SU-DHL-6 (cell line): ENCODE measurements around the gene PCSK2.

Source experiments
- H2AFZ ChIP-seq: fragments of 200-600 bp; sonication (generic); 2 replicates; pipeline ENCODE4 v1.6.1; 2014; ENCODE audit warnings: low read depth, mild to moderate bottlenecking, moderate library complexity, mixed read lengths, antibody characterized with exemption, low read length; ENCODE audit not compliant: severe bottlenecking
- H3F3A ChIP-seq: fragments of 200-600 bp; shearing (Covaris generic); 2 replicates; pipeline ENCODE4 v1.6.0; 2016; ENCODE audit warnings: antibody characterized with exemption, mild to moderate bottlenecking; ENCODE audit not compliant: insufficient read depth
- H3K27ac ChIP-seq: fragments of 200-600 bp; sonication (generic); 2 replicates; pipeline ENCODE4 v1.5.1; 2016; ENCODE audit warnings: low read depth, mild to moderate bottlenecking, low read length, moderate library complexity, mixed read lengths
- H3K27me3 ChIP-seq: fragments of 200-600 bp; sonication (generic), shearing (Covaris generic); 2 replicates; pipeline ENCODE4 v1.6.0; 2014; ENCODE audit warnings: mild to moderate bottlenecking, low read length
- H3K36me3 ChIP-seq: fragments of 200-600 bp; sonication (generic); 2 replicates; pipeline ENCODE4 v1.6.1; 2014; ENCODE audit warnings: mild to moderate bottlenecking, low read length, mixed read lengths
- H3K4me2 ChIP-seq: fragments of 300-600, 200-600 bp; shearing (Covaris generic), sonication (generic); 2 replicates; pipeline ENCODE4 v1.6.0; 2014; ENCODE audit warnings: low read length, low read depth, mild to moderate bottlenecking; ENCODE audit not compliant: poor library complexity, severe bottlenecking
- H3K4me3 ChIP-seq: fragments of 200-600 bp; sonication (generic); 2 replicates; pipeline ENCODE4 v1.5.1; 2014; ENCODE audit warnings: antibody characterized with exemption, low read length, mild to moderate bottlenecking, mixed read lengths; ENCODE audit not compliant: insufficient read depth, poor library complexity, severe bottlenecking
- H3K79me2 ChIP-seq: fragments of 200-600 bp; sonication (generic); 2 replicates; pipeline ENCODE4 v1.6.1; 2014; ENCODE audit warnings: mild to moderate bottlenecking, low read length, moderate library complexity; ENCODE audit not compliant: insufficient read depth
- H3K9ac ChIP-seq: fragments of 200-600 bp; sonication (generic); 2 replicates; pipeline ENCODE4 v1.7.0; 2014; ENCODE audit warnings: mild to moderate bottlenecking, low read length
- H3K9me2 ChIP-seq: fragments of 200-600 bp; sonication (generic); replicated peaks from 2 replicates; pipeline ENCODE4 v1.6.1; 2014; ENCODE audit warnings: low read length; ENCODE audit not compliant: insufficient read depth
- H3K9me3 ChIP-seq: fragments of 200-600 bp; sonication (generic); 2 replicates; pipeline ENCODE4 v1.6.1; 2014; ENCODE audit warnings: low read length, mixed read lengths; ENCODE audit not compliant: insufficient read depth
- H4K20me1 ChIP-seq: fragments of 200-600 bp; sonication (generic); 2 replicates; pipeline ENCODE4 v1.6.1; 2014; ENCODE audit warnings: low read depth, mild to moderate bottlenecking, antibody characterized with exemption, low read length, moderate library complexity, mixed read lengths
- CTCF ChIP-seq: fragments of 200-600 bp; sonication (generic); IDR thresholded peaks from one replicate; pipeline ENCODE4 v1.5.1; 2017; ENCODE audit warnings: antibody characterized with exemption, mild to moderate bottlenecking, low read length, moderate library complexity; ENCODE audit not compliant: insufficient read depth, poor library complexity, severe bottlenecking
- EZH2phosphoT487 ChIP-seq: fragments of 200-600 bp; sonication (generic), shearing (Covaris generic); conservative IDR thresholded peaks from 2 replicates; pipeline ENCODE4 v1.6.1; 2018; ENCODE audit warnings: mild to moderate bottlenecking, antibody characterized with exemption, low read length, moderate library complexity, mixed read lengths

PCSK2 gene

GRCh38 chr20:17287503-17287902 lies 60.7 kb downstream of the PCSK2 start:
- Histone ChIP-seq H3K79me2 (no peaks in the 10 kb centered on the region), H4K20me1 (no peaks in the 10 kb centered on the region), H3K4me2 (no peak overlapping the region), H3K9ac (no peak overlapping the region), H3K4me3 (no peak overlapping the region), H3K27me3 (no peaks in the 10 kb centered on the region), H3K9me3 (no peaks in the 10 kb centered on the region), H3K36me3 (no peaks in the 10 kb centered on the region), H2AFZ (no peak overlapping the region), H3K9me2 (no peaks in the 10 kb centered on the region), H3K27ac (no peak overlapping the region), H3F3A (no peaks in the 10 kb centered on the region)
- TF ChIP-seq EZH2phosphoT487 = no peak
- no peak for TF ChIP-seq CTCF

- Histone ChIP-seq H3K27me3 (no peaks in the 10 kb centered on the region), H3F3A (no peaks in the 10 kb centered on the region), H3K9ac (no peak overlapping the region), H3K79me2 (no peaks in the 10 kb centered on the region), H3K36me3 (no peaks in the 10 kb centered on the region), H3K4me3 (no peak overlapping the region), H3K9me3 (no peaks in the 10 kb centered on the region), H3K27ac (no peak overlapping the region), H3K4me2 (no peak overlapping the region), H3K9me2 (no peaks in the 10 kb centered on the region), H4K20me1 (no peaks in the 10 kb centered on the region), H2AFZ (no peak overlapping the region)
- no peak for TF ChIP-seq EZH2phosphoT487
- no peak for TF ChIP-seq CTCF
Observed at GRCh38 chr20:17287998-17288397, 61.2 kb downstream of the PCSK2 start.

- Histone ChIP-seq H3K79me2 (no peaks in the 10 kb centered on the region), H3F3A (no peaks in the 10 kb centered on the region), H3K4me3 (no peak overlapping the region), H3K36me3 (no peaks in the 10 kb centered on the region), H3K9me3 (no peaks in the 10 kb centered on the region), H2AFZ (no peak overlapping the region), H3K4me2 (no peak overlapping the region), H3K9ac (no peak overlapping the region), H3K27ac (no peak overlapping the region), H3K9me2 (no peaks in the 10 kb centered on the region), H3K27me3 (no peaks in the 10 kb centered on the region), H4K20me1 (no peaks in the 10 kb centered on the region)
- no peak for TF ChIP-seq CTCF
- no peak for TF ChIP-seq EZH2phosphoT487
Observed at GRCh38 chr20:17295151-17295726, 68.4 kb downstream of the PCSK2 start.
